Diencephalon (tissue), 1 donor: ENCODE measurements around the gene HLA-A. TPM values are rescaled to one million over a fixed set of nuclear protein-coding genes. Genes with fewer than 3 reads are reported as not detected.

Experiments used
- small RNA-seq: library from RNA; depleted of rRNA; stranded (forward); fragments of <200 nt; gene quantifications from one replicate; pipeline ENCODE3, GENCODE V24; 2014
- total RNA-seq: library from RNA; depleted of rRNA; stranded (reverse); fragments of >200 nt; gene quantifications from one replicate; pipeline ENCODE4 v1.2.3, GENCODE V29; 2014

Gene HLA-A
- total RNA-seq = 72.7 TPM

DNA sequence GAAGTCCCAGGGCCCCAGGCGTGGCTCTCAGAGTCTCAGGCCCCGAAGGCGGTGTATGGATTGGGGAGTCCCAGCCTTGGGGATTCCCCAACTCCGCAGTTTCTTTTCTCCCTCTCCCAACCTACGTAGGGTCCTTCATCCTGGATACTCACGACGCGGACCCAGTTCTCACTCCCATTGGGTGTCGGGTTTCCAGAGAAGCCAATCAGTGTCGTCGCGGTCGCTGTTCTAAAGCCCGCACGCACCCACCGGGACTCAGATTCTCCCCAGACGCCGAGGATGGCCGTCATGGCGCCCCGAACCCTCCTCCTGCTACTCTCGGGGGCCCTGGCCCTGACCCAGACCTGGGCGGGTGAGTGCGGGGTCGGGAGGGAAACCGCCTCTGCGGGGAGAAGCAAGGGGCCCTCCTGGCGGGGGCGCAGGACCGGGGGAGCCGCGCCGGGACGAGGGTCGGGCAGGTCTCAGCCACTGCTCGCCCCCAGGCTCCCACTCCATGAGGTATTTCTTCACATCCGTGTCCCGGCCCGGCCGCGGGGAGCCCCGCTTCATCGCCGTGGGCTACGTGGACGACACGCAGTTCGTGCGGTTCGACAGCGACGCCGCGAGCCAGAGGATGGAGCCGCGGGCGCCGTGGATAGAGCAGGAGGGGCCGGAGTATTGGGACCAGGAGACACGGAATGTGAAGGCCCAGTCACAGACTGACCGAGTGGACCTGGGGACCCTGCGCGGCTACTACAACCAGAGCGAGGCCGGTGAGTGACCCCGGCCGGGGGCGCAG lies at the start of gene HLA-A:
Gene HLA-A, plus strand, starts transcription at position 258 of the 778 bp plus-strand sequence. Its CDS starts 22 bp downstream, at position 280.

Small RNA genes within 50 kb of the gene (small RNA-seq; reads per million reads assigned to genes)
- not detected for gene HLA-U

Other genes with a start within 250 kb of the HLA-A start
- gene HLA-F, start 219.1 kb upstream of the HLA-A start, total RNA-seq = 0.92 TPM
- gene HLA-G, start 114.7 kb upstream of the HLA-A start, total RNA-seq = not detected
- gene POLR1H, start 118.7 kb downstream of the HLA-A start, total RNA-seq = 14.1 TPM
- gene PPP1R11, start 124.7 kb downstream of the HLA-A start, total RNA-seq = 29.3 TPM
- gene RNF39, start 133.2 kb downstream of the HLA-A start, total RNA-seq = not detected
- gene TRIM31, start 170.6 kb downstream of the HLA-A start, total RNA-seq = not detected
- gene TRIM40, start 193.6 kb downstream of the HLA-A start, total RNA-seq = not detected
- 0.23 TPM for gene TRIM10, start 218.7 kb downstream of the HLA-A start, total RNA-seq
- not detected for gene TRIM15, start 221.0 kb downstream of the HLA-A start, total RNA-seq